RWPE2 (cell line): ENCODE data around the gene HSD17B3.

ENCODE experiments used
- ATAC-seq: fragments of 200-7000 bp; cut with Tn5 transposase; 3 replicates; pipeline ENCODE4 v1.9.1; 2021; ENCODE audit warnings: low read depth
- DNase-seq: peaks from one replicate; pipeline ENCODE4 v3.0.0-alpha.2; 2020; ENCODE audit warnings: low spot score
- H3K27ac ChIP-seq: fragments of 450-650 bp; 2 replicates; pipeline ENCODE4 v1.5.1; 2017; ENCODE audit warnings: mild to moderate bottlenecking; ENCODE audit not compliant: poor library complexity, severe bottlenecking
- H3K27me3 ChIP-seq: fragments of 250-450 bp; sonication (Bioruptor Pico); 2 replicates; pipeline ENCODE4 v1.5.1; 2021; ENCODE audit warnings: mild to moderate bottlenecking, moderate library complexity; ENCODE audit not compliant: insufficient read depth, poor library complexity, severe bottlenecking
- H3K36me3 ChIP-seq: fragments of 250-450 bp; sonication (Bioruptor Pico); 2 replicates; pipeline ENCODE4 v1.5.1; 2020; ENCODE audit warnings: low read depth, mild to moderate bottlenecking, moderate library complexity
- H3K4me1 ChIP-seq: fragments of 250-450 bp; sonication (Bioruptor Pico); 2 replicates; pipeline ENCODE4 v1.5.1; 2021; ENCODE audit warnings: mild to moderate bottlenecking, moderate library complexity; ENCODE audit not compliant: insufficient read depth, poor library complexity, severe bottlenecking
- H3K4me3 ChIP-seq: fragments of 250-450 bp; sonication (Bioruptor Pico); 2 replicates; pipeline ENCODE4 v1.5.1; 2021; ENCODE audit warnings: mild to moderate bottlenecking, moderate library complexity; ENCODE audit not compliant: severe bottlenecking
- H3K9me3 ChIP-seq: fragments of 250-450 bp; sonication (Bioruptor Pico); 2 replicates; pipeline ENCODE4 v1.5.1; 2021; ENCODE audit warnings: mild to moderate bottlenecking, moderate library complexity; ENCODE audit not compliant: severe bottlenecking
- CTCF ChIP-seq: fragments of 450-650 bp; IDR thresholded peaks from one replicate; pipeline ENCODE4 v1.5.1; 2017; ENCODE audit warnings: mild to moderate bottlenecking, moderate library complexity; ENCODE audit not compliant: poor library complexity, severe bottlenecking

Gene HSD17B3

GRCh38 chr9:96202971-96203780 lies 98.8 kb downstream of the HSD17B3 start:
- Histone ChIP-seq H3K4me3 (no peak overlapping the region), H3K27me3 (no peaks in the 10 kb centered on the region), H3K9me3 (no peaks in the 10 kb centered on the region), H3K4me1 (no peaks in the 10 kb centered on the region), H3K36me3 (no peaks in the 10 kb centered on the region), H3K27ac (no peak overlapping the region)
- ATAC-seq (no peak), DNase-seq (no peak)
- TF ChIP-seq CTCF = no peak

GRCh38 chr9:96201140-96201539 lies 100.8 kb downstream of the HSD17B3 start:
- no peaks in the 10 kb centered on the region for H3K36me3 ChIP-seq
- no peak for ATAC-seq
- no peaks in the 10 kb centered on the region for H3K9me3 ChIP-seq
- no peak overlapping the region for H3K4me3 ChIP-seq
- DNase-seq = no peak
- no peak overlapping the region for H3K27ac ChIP-seq
- no peak for TF ChIP-seq CTCF
- no peaks in the 10 kb centered on the region for H3K27me3 ChIP-seq
- H3K4me1 ChIP-seq = no peaks in the 10 kb centered on the region

- Histone ChIP-seq H3K4me1 (no peaks in the 10 kb centered on the region), H3K4me3 (no peak overlapping the region), H3K9me3 (no peaks in the 10 kb centered on the region), H3K27me3 (no peaks in the 10 kb centered on the region), H3K27ac (no peak overlapping the region), H3K36me3 (no peaks in the 10 kb centered on the region)
- ATAC-seq = no peak
- TF ChIP-seq CTCF = no peak
- no peak for DNase-seq
Observed at GRCh38 chr9:96199006-96199405, 103.0 kb downstream of the HSD17B3 start.

- Histone ChIP-seq H3K4me1 (no peaks in the 10 kb centered on the region), H3K27me3 (no peaks in the 10 kb centered on the region), H3K27ac (no peak overlapping the region), H3K36me3 (no peaks in the 10 kb centered on the region), H3K9me3 (no peaks in the 10 kb centered on the region), H3K4me3 (no peak overlapping the region)
- DNase-seq = no peak
- ATAC-seq = no peak
- TF ChIP-seq CTCF = no peak
Observed at GRCh38 chr9:96195541-96195940, 106.4 kb downstream of the HSD17B3 start.

- no peak for TF ChIP-seq CTCF
- H3K27me3 ChIP-seq = no peaks in the 10 kb centered on the region
- peak; percentile 12; the same call in 1 of the 3 replicates for ATAC-seq
- DNase-seq = peak; percentile 4
- no peaks in the 10 kb centered on the region for H3K4me1 ChIP-seq
- peaks cover 7% of the 10 kb centered on the region for H3K9me3 ChIP-seq
- no peak overlapping the region for H3K4me3 ChIP-seq
- no peak overlapping the region for H3K27ac ChIP-seq
- H3K36me3 ChIP-seq = no peaks in the 10 kb centered on the region
Observed at GRCh38 chr9:96193236-96193755, 108.7 kb downstream of the HSD17B3 start.
